GM18951 (cell line): ENCODE results near the gene SHC2.

Experiments used
- POLR2A ChIP-seq: IDR thresholded peaks from 4 replicates; pipeline ENCODE4 v1.6.1; 2011; ENCODE audit warnings: mild to moderate bottlenecking; ENCODE audit not compliant: insufficient read length, insufficient read depth; ENCODE audit errors: extremely low read depth
- in situ Hi-C: fragments of 300-500 bp; cut with MboI; formaldehyde crosslinking; loops from one replicate; pipeline ENCODE4 v1.12.0; 2022; ENCODE audit warnings: low sequenced_read_pairs, mixed read lengths, inconsistent platforms; ENCODE audit not compliant: unreplicated experiment

The SHC2 gene

DNA sequence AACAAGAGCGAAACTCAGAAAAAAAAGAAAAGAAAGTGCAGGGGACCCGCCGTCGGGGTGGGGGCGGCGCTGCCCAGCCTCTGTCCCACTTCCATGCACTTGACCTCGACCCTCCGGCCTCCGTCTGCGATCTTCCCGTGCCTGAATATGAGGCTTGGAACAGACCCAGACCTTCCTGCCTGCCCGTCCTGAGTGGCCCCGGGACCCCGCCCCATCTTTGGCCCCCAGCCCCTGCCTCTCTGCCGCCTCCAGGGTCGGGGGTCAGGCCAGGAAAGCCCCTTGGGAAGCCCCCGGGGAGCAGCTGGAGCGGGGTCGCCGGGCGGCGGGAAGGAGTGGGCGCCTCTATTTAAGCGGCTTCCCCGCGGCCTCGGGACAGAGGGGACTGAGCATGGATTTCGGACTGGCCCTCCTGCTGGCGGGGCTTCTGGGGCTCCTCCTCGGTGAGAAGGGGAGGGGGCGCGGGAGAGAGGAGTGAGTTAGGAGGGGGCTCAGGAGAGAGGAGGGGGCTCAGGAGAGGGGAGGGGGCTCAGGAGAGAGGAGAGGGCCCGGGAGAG, 35.4 kb upstream of the SHC2 start, which contains the start of gene MADCAM1:
Gene MADCAM1 (plus strand): TSS at position 375 of the 554 bp plus-strand sequence. CDS start 14 bp downstream, at position 389.
- in situ Hi-C loops = no loop called here
- no peak for TF ChIP-seq POLR2A

DNA sequence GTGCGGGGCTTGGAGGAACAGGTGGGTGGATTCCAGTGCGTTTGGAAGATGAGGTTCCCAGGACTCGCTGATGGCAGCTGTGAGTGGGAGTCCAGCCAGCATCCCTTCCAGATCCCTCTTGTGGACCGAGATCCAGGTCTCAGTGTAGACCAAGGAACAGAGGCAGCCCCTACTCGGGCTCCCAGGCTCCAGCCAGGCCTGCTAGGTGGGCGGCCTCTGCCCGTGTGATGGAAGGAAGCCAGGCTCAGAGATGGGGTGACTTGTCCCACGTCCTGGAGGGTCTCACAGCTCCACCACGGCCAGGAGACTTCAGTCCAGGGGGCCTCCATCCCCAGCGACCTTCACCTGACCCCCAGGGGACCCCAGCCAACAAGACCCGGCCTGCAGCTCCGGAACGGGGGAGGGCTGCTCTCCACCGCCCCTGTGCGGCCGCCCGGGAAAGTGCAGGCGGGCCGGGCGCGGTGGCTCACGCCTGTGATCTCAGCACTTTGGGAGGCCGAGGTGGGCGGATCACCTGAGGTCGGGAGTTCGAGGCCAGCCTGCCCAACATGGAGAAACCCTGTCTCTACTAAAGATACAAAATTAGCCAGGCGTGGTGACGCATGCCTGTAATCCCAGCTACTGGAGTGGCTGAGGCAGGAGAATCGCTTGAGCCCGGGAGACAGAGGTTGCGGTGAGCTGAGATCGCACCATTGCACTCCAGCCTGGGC, 34.7 kb upstream of the SHC2 start:
- TF ChIP-seq POLR2A = no peak

GRCh38 chr19:495081-495401, 34.2 kb upstream of the SHC2 start:
- in situ Hi-C loops = no loop called here
- no peak for TF ChIP-seq POLR2A

More for the DNA sequence above, 34.7 kb upstream of the SHC2 start:
- in situ Hi-C loops = no loop called here

GRCh38 chr19:494171-495080, 33.6 kb upstream of the SHC2 start:
- TF ChIP-seq POLR2A = no peak
- in situ Hi-C loops = no loop called here

DNA sequence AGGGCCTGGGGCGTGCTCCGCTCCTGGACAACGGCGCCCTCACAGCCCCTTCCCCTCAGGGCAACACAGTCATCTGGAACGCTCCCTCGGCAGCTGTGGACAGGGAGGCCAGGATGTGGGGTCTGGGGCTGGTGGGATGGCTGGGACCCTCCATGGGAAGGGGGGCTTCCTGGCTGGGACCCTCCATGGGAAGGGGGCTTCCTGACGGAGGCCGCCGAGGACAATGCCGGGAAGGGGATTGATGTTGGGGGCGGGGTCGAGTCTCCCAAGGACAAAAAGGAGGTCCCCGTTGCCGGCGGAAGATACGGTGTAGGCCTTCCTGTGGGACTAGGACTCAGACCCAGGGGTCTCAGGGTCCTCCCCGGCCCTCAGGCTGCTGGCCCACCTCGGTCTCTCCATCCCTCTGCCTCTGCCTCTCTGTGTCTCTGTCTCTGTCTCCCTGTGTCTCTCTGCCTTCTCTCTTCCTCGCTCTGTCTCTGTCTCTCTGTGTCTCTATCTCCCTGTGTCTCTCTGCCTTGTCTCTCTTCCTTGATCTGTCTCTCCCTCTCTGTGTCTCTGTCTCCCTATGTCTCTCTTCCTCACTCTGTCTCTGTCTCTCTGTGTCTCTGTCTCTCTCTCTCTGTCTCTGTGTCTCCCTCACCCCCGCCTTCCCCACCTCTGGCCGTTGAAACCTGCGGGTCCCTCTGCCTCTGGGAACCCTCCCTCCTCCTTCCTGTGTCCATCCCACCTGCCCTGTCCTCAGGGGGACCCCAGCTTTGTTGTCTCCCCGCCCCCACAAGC, 32.7 kb upstream of the SHC2 start:
- in situ Hi-C loops = no loop called here
- no peak for TF ChIP-seq POLR2A

- TF ChIP-seq POLR2A = no peak
- in situ Hi-C loops = no loop called here
Observed at GRCh38 chr19:492091-492531, 31.3 kb upstream of the SHC2 start.

DNA sequence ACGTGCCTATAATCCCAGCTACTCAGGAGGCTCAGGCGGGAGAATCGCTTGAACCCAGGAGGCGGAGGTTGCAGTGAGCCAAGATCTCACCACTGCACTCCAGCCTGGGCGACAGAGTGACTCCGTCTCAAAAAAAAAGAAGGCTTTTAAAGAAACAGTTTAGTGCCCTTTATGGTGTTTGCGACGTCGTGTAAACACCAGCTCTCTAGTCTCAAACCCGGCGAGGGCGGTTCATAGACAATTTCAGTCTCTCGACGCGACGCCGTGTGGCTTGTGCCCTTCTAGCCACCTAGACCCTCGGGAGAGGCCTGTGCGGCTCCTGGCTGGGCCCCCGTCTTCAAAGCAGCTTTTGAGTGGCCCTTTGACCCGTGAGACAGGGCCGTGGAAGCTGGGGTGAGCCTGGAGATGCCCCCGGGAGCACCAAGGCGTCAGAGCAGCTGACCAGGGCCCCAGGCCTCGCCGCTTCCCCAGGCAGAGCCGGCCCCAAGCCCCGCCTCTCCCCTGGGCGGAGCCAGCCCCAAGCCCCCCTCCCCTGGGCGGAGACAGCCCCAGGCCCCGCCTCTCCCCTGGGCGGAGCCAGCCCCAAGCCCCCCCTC, 30.4 kb upstream of the SHC2 start:
- TF ChIP-seq POLR2A = no peak
- in situ Hi-C loops = no loop called here

DNA sequence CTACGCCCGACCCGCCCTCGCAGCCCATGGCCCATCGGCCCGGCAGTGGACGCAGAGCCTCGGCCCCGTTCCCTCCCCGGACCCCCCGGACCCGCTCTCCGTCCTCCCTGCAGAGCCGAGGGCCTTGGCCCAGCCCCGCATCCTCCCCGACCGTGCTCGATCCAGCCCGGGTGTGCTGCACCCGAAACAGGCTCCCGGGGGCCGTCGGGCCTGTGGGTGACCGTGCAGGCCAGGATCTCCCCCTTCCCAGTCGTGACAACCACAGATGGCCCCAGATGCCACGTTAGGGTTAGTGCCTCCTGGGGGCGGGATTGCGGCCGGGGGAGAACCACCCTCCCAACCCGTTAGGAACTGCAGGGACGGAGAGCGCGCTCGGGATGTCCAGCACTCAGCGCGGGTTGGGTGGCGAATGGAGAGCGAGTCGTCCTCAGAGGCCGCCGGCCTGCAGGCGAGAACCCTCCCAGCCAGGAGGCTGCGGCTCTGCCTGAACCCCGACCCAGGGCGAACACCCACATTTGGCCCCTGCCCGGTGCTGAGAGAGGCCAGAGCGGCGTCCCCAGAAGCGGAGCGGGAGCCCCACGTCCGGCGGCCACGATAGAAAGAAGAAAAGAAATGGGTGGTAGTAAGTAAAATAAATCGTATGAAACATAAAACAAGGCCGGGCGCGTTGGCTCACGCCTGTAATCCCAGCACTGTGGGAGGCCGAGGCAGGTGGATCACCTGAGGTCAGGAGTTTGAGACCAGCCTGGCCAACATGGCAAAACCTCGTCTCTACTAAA, 28.8 kb upstream of the SHC2 start:
- TF ChIP-seq POLR2A = no peak
- in situ Hi-C loops = no loop called here

DNA sequence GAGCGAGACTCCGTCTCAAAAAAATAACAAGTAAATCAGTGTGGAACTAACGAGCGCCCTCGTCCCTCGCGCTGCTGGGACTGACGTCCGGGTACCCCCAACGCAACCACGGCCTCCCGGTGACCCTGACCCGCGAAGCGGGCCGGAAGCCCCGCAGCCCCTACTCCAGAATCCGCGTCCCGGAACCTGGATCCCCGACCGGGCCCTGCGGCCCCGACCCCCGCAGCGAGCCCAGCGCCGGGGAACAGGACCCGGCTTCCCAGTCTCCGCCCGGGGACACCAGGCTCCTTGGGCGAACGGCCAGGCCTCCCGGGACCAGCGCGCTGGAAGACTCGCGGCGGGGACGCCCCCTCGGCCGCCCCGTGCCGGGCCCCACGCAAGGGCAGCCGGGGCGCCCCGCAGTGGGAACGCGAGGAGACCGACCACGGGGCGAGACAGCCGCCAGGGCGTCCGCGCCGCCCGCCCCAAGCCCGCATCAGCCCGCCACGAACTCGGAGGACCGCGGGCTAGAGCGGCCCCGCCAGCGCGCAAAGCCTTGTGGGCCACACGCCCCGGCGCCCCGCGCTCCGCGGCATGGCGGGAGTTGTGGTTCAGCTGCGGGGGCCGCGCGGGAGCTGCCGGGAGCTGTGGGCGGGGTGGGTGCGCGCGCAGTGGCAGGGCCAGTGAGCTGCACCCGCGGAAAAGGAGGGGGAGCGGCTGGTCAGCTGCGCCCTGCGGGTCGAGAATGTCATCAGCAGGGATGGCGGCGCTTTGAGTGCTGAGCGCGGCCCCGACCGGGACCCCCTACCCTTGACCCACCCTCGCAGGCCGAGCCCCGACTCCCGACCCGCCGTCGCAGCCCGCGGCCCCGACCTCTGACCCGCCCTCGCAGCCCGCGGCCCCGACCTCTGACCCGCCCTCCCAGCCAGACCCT, 27.9 kb upstream of the SHC2 start:
- in situ Hi-C loops = no loop called here
- TF ChIP-seq POLR2A = peak; percentile 91

GRCh38 chr19:485583-486236, 24.9 kb upstream of the SHC2 start:
- no peak for TF ChIP-seq POLR2A
- in situ Hi-C loops = no loop called here
